Heart left ventricle (tissue), 13 donors: Measurements from ENCODE around the gene FAXDC2.

Source experiments
- CTCF ChIP-seq, 12 donors: fragments of 200-600 bp; sonication (generic) in 4 of 12; IDR thresholded peaks; one replicate each; pipeline versions ENCODE4 v1.5.0 to v1.8.0; 2018 to 2022; ENCODE audit warnings: antibody characterized with exemption in 12 of 12, mild to moderate bottlenecking in 5 of 12
- POLR2A ChIP-seq, 2 donors: fragments of 450-650 bp; IDR thresholded peaks; one replicate each; pipeline ENCODE4 v1.6.1; 2017; ENCODE audit warnings: antibody characterized with exemption in 2 of 2, mild to moderate bottlenecking in 2 of 2, moderate library complexity in 2 of 2
- donor health status: ischemic (EF 13 %, LVEDD 7.1; RV severe dilation, severe dysfunction).
- donor health status: DM: no; HTN: yes; CAD: no.
- donor health status: DM: no; HTN: no; CAD: no.
- donor health status: ischemic (EF 25% LVEDD 6.9; RV normal size, moderate dysfunction).
- donor health status: ischemic (EF 25% LVEDD 5.7; RV mildly dilated, moderate dysfunction).
- donor health status: ischemic (EF 35%, LVEDD 5.7; RV mildly dilated, moderate dysfunction).
- donor health status: nonischemic (EF 11% LVEDD 7.7; RV severe dilation, severe dysfunction).
- donor health status: DM: yes; HTN: yes; CAD: no.
- donor health status: PGD.
- donor health status: ischemic (EF 29% LVEDD 5.4; RV normal size, mild dysfunction).
- donor health status: nonischemic (EF 23%, LVEDD 6.1; RV moderate dilation, normal function).

DNA sequence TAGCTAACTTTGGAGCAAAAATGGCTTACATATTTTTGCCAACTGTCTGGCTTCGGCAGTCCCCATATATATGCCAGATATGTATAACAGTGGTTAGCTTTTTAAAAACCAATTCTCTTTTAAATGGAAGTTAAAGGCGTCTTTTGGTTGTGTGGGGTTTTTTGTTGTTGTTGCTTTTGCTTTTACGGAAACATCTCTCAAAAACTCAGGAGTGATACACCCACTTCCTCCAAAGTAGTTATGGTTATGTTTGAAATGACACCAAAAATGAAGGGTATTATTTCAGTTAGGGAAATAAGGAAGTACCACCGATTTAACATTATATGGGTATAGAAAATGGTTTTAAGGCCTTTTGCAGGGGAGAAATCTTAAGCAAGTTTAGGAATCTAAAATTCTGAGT lies 10.4 kb upstream of the FAXDC2 start:
- TF ChIP-seq CTCF (IDR thresholded peaks at IDR 0.05), result no peak
- no peak for TF ChIP-seq POLR2A (IDR thresholded peaks at IDR 0.05)
